BLaER1 treated with 17β-estradiol and CSF1 and Interleukin-3, amounts not matched to agents 10 nM and 100 nM (cell line): ENCODE measurements around the gene TSPAN18.

ENCODE experiments used
- H3K27ac ChIP-seq, 11 experiments: shearing (Covaris generic); formaldehyde crosslinking; 2 replicates each; pipeline ENCODE4 v1.8.1; 2022
- H3K27me3 ChIP-seq, 11 experiments: shearing (Covaris generic); formaldehyde crosslinking; 2 replicates each; pipeline ENCODE4 v1.8.1; 2022
- H3K36me3 ChIP-seq, 11 experiments: shearing (Covaris generic); formaldehyde crosslinking; 2 replicates each; pipeline ENCODE4 v1.8.1; 2022
- H3K4me1 ChIP-seq, 10 experiments: shearing (Covaris generic); formaldehyde crosslinking; 2 replicates each; pipeline ENCODE4 v1.8.1; 2022
- H3K4me2 ChIP-seq, 11 experiments: shearing (Covaris generic); formaldehyde crosslinking; 2 replicates each; pipeline ENCODE4 v1.8.1; 2022
- H3K4me3 ChIP-seq, 10 experiments: shearing (Covaris generic); formaldehyde crosslinking; 2 replicates each; pipeline ENCODE4 v1.8.1; 2022
- H3K9ac ChIP-seq, 11 experiments: shearing (Covaris generic); formaldehyde crosslinking; 2 replicates each; pipeline ENCODE4 v1.8.1; 2022
- H3K9me3 ChIP-seq, 11 experiments: shearing (Covaris generic); formaldehyde crosslinking; replicated peaks in 1 of 11; 2 replicates each; pipeline ENCODE4 v1.8.1; 2022
- H4K20me1 ChIP-seq, 11 experiments: shearing (Covaris generic); formaldehyde crosslinking; 2 replicates each; pipeline ENCODE4 v1.8.1; 2022
- Cebpa-rat ChIP-seq, 11 experiments: shearing (Covaris generic); IDR thresholded peaks; 2 replicates each; pipeline ENCODE4 v1.8.1; 2022

Gene TSPAN18

DNA sequence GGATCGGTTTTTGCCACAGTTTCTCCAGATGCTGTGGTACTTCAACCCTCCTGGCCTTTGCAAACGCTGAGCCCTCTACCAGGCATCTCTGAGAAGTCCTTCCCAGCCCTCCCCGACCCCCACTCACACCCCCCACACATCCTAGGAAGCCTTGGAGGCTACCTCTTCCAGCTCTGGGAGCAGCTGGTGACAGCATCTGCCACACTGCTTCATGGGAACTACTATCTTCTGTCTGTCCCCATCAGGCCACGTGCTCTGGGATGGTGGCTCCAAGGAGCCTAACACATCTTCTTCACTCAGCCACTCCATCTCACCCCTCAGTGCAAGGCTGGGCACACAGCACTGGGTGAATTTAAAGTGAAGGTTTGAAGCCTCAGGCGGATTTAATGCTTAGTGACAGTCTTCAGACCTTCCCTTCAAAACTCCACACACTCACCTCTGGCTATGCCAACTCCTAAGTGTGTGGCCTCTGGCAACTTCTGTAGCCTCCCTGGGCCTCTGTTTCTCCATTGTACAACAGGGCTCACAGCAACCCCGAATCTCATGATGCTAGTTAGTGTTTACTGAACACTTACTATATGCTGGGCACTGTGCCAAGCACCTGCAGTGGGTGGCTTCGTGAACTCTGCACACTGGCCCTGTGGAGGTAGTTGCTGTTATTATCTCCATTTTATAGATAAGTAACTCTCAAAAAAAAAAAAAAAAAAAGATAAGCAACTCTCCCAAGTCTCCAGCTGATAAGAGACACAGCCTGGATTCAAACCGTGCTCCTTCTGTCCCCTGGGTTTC is 231.2 kb downstream of the TSPAN18 start:
- Histone ChIP-seq H3K9me3 (no peaks in the 10 kb centered on the region), H3K27ac (peak overlapping the region in 9 of 11 experiments; percentile 81 to 99 (median 98); a peak in 15 of 22 replicates), H3K9ac (peak overlapping the region in 3 of 11 experiments; percentile 34 to 100 (median 99); a peak in 1 of 22 replicates), H3K4me3 (no peak overlapping the region), H3K36me3 (no peaks in the 10 kb centered on the region), H4K20me1 (no peaks in the 10 kb centered on the region), H3K4me1 (peaks cover 57 to 96% (median 88%) of the 10 kb centered on the region in 10 experiments), H3K4me2 (peak overlapping the region in 9 of 11 experiments; percentile 49 to 98 (median 89); a peak in 17 of 22 replicates), H3K27me3 (no peaks in the 10 kb centered on the region)
- no peak for TF ChIP-seq Cebpa-rat (IDR thresholded peaks at IDR 0.05)

GRCh38 chr11:44959064-44959463 is 232.3 kb downstream of the TSPAN18 start:
- Histone ChIP-seq H3K9me3 (no peaks in the 10 kb centered on the region), H3K4me3 (no peak overlapping the region), H3K36me3 (no peaks in the 10 kb centered on the region), H3K4me1 (peaks cover 57 to 96% (median 88%) of the 10 kb centered on the region in 10 experiments), H3K27me3 (no peaks in the 10 kb centered on the region), H3K27ac (peak overlapping the region in 6 of 11 experiments; percentile 40 to 99 (median 98); a peak in 10 of 22 replicates), H4K20me1 (no peaks in the 10 kb centered on the region), H3K4me2 (peak overlapping the region in 9 of 11 experiments; percentile 64 to 98 (median 83); a peak in 17 of 22 replicates), H3K9ac (no peak overlapping the region; a peak in 1 of 22 replicates)
- no peak for TF ChIP-seq Cebpa-rat (IDR thresholded peaks at IDR 0.05)

DNA sequence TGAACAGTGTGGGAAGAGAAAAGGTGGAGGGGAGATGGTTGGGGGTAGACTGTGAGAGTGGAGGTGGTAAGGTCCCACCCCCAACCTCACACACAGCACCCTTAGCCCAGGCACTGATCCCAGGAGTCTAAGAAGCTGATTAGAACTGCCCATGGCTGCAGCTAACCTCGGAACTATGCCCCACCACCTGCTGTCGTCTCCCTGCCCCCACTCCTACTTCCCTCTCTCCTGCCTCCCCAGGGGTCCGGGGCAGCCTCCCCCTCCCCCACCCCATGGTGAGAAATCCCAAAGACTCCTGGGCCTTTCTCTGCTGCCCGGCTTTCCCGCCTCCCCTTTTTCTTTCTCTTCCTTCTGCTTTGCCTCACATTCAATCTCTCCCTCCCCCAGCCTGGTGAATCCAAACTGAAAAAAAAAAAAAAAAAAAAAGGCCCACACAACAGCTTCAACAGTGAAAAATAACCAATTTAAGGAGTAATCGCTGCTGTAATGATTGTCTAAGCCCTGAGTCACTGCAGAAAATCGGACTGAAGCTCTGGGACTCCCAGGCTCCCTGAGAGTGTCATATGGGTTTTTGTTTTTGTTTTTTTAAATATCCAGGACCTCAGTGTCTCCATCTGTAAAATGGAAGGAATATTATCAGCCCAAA is 233.6 kb downstream of the TSPAN18 start:
- Histone ChIP-seq H3K27ac (peak overlapping the region in 8 of 11 experiments; percentile 23 to 99 (median 58); a peak in 16 of 22 replicates), H3K27me3 (no peaks in the 10 kb centered on the region), H3K9me3 (no peaks in the 10 kb centered on the region), H3K36me3 (no peaks in the 10 kb centered on the region), H4K20me1 (no peaks in the 10 kb centered on the region), H3K4me2 (peak overlapping the region; percentile 58 to 98 (median 83)), H3K4me3 (no peak overlapping the region), H3K4me1 (peaks cover 50 to 97% (median 88%) of the 10 kb centered on the region in 10 experiments), H3K9ac (peak overlapping the region in 6 of 11 experiments; percentile 8 to 50 (median 40); a peak in 6 of 22 replicates)
- no peak for TF ChIP-seq Cebpa-rat (IDR thresholded peaks at IDR 0.05)

DNA sequence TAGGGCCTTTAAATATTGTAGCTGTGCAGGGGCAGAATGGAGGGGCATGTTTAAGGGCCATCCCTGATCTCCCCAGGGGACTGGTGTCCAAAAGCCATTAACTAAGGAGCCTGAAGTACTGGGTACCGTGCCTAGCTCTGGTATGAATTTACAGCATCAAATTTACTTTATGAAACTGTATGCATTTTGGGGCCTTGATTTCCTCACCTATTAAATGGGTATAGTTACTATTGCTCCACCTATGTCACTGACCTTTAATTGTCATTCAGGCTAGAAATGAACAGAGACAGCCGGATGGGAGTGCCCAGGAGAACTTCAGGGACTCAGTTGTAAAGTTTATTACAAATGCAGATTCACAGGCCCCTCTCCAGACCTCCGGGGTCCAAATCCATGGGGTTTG is 235.7 kb downstream of the TSPAN18 start:
- peak overlapping the region in 9 of 11 experiments; percentile 44 to 83 (median 77); a peak in 15 of 22 replicates for H3K4me2 ChIP-seq

DNA sequence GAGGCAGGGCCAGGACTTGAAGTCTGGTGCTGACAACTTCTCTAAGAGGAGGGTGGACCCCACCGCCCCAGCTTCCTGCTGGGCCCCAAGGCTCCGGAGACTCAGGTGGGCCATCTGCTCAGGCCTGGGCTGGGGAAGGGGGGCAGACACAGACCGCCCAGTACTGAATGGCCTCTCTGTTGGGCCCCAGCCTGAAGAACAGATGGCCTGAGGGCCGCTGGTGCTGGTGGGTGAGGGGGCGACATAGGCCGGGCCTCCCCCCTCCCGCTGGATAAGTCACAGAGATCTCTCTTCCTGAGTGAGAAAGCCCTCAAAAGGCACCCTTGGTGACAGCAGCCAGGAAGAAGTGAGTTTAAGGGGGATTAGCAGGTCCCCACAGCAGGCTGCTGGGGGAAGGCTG is 236.4 kb downstream of the TSPAN18 start:
- no peaks in the 10 kb centered on the region for H3K9me3 ChIP-seq
- H3K9ac ChIP-seq, result peak overlapping the region in 5 of 11 experiments; percentile 16 to 51 (median 37); a peak in 5 of 22 replicates
- no peaks in the 10 kb centered on the region for H3K36me3 ChIP-seq
- TF ChIP-seq Cebpa-rat (IDR thresholded peaks at IDR 0.05), result no peak
- H3K4me1 ChIP-seq, result peaks cover 28 to 69% (median 60%) of the 10 kb centered on the region in 10 experiments
- H3K27ac ChIP-seq, result peak overlapping the region in 4 of 11 experiments; percentile 24 to 58 (median 40); a peak in 5 of 22 replicates
- H3K4me3 ChIP-seq, result no peak overlapping the region
- H3K4me2 ChIP-seq, result peak overlapping the region; percentile 2 to 83 (median 72); a peak in 19 of 22 replicates
- no peaks in the 10 kb centered on the region for H3K27me3 ChIP-seq
- H4K20me1 ChIP-seq, result no peaks in the 10 kb centered on the region

More for the DNA sequence above, 235.7 kb downstream of the TSPAN18 start:
- no peak overlapping the region for H3K4me3 ChIP-seq
- H3K4me1 ChIP-seq, result peaks cover 29 to 76% (median 66%) of the 10 kb centered on the region in 10 experiments
- no peaks in the 10 kb centered on the region for H3K27me3 ChIP-seq
- no peaks in the 10 kb centered on the region for H3K36me3 ChIP-seq
- no peaks in the 10 kb centered on the region for H4K20me1 ChIP-seq
- H3K9ac ChIP-seq, result 0 out of 22 replicates have a peak overlapping the region, but pooled peaks of 1 of the 11 experiments have one; percentile 25
- no peak for TF ChIP-seq Cebpa-rat (IDR thresholded peaks at IDR 0.05)
- H3K9me3 ChIP-seq, result no peaks in the 10 kb centered on the region
- H3K27ac ChIP-seq, result peak overlapping the region in 1 of 11 experiments; percentile 58; a peak in 2 of 22 replicates

- H3K36me3 ChIP-seq, result no peaks in the 10 kb centered on the region
- no peaks in the 10 kb centered on the region for H3K9me3 ChIP-seq
- peak overlapping the region in 10 of 11 experiments; percentile 3 to 83 (median 74); a peak in 19 of 22 replicates for H3K4me2 ChIP-seq
- H3K27me3 ChIP-seq, result no peaks in the 10 kb centered on the region
- H3K9ac ChIP-seq, result peak overlapping the region in 4 of 11 experiments; percentile 4 to 21 (median 14); a peak in 2 of 22 replicates
- no peak overlapping the region for H3K4me3 ChIP-seq
- H3K27ac ChIP-seq, result peak overlapping the region in 4 of 11 experiments; percentile 38 to 58 (median 47); a peak in 6 of 22 replicates
- H3K4me1 ChIP-seq, result peaks cover 28 to 61% (median 51%) of the 10 kb centered on the region in 10 experiments
- H4K20me1 ChIP-seq, result no peaks in the 10 kb centered on the region
- TF ChIP-seq Cebpa-rat (IDR thresholded peaks at IDR 0.05), result no peak
These were observed 237.2 kb downstream of the TSPAN18 start for GRCh38 chr11:44963948-44964347.

DNA sequence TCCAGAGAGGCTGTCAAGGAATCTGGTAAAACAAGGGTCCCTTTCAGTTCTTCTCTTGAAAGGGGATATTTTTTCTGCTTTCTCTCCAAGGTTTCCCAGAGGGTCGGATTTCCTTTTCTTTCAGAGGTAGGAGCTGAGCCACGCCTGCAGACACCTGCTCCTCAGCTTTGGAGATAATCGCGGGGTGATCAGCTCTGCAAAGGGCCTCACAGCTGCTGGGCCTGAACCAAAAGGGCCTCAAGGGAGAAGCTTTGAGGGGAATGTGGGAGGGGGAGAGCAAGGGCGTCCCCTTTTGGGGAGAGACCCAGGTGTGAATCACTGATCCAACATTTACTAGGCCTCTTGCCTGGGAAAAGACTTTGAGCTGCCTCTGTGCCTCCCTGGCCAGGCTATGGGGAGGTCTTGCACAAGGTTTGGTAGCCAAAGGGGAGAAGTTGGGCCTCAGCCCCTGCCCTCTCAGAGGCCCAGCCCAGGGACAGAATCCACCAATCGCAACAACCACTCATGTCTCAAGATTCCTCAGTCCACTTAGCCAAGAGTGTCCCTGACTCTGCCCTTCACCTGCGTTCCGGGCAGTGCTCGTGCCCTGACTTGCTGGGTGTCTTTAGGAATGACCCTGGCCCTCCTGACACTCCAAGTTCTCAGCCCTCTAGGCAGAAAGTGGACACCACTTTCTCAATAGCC is 237.9 kb downstream of the TSPAN18 start:
- peak overlapping the region in 4 of 11 experiments; percentile 17 to 46 (median 32); a peak in 4 of 22 replicates for H3K27ac ChIP-seq
- H4K20me1 ChIP-seq, result no peaks in the 10 kb centered on the region
- no peaks in the 10 kb centered on the region for H3K9me3 ChIP-seq
- peak overlapping the region; percentile 3 to 83 (median 72); a peak in 20 of 22 replicates for H3K4me2 ChIP-seq
- no peak overlapping the region for H3K4me3 ChIP-seq
- peaks cover 26 to 60% (median 47%) of the 10 kb centered on the region in 10 experiments for H3K4me1 ChIP-seq
- peak overlapping the region in 2 of 11 experiments; percentile 2 to 4; a peak in 1 of 22 replicates for H3K9ac ChIP-seq
- H3K27me3 ChIP-seq, result no peaks in the 10 kb centered on the region
- H3K36me3 ChIP-seq, result no peaks in the 10 kb centered on the region
- TF ChIP-seq Cebpa-rat (IDR thresholded peaks at IDR 0.05), result no peak

- no peaks in the 10 kb centered on the region for H3K9me3 ChIP-seq
- no peak overlapping the region for H3K4me2 ChIP-seq
- H3K27me3 ChIP-seq, result no peaks in the 10 kb centered on the region
- no peaks in the 10 kb centered on the region for H4K20me1 ChIP-seq
- H3K4me1 ChIP-seq, result peaks cover 17 to 45% (median 36%) of the 10 kb centered on the region in 10 experiments; a peak in 19 of 20 replicates
- no peak overlapping the region for H3K9ac ChIP-seq
- H3K4me3 ChIP-seq, result no peak overlapping the region
- TF ChIP-seq Cebpa-rat (IDR thresholded peaks at IDR 0.05), result no peak
- H3K36me3 ChIP-seq, result no peaks in the 10 kb centered on the region
- H3K27ac ChIP-seq, result no peak overlapping the region
These were observed 239.9 kb downstream of the TSPAN18 start for GRCh38 chr11:44966694-44967093.
